ENCODE results near the gene CALHM6. TPM values are rescaled to one million over a fixed set of nuclear protein-coding genes. Genes with fewer than 3 reads are reported as not detected.

The CALHM6 gene
- total RNA-seq, 1 experiment from 2014 or later = 0.31 TPM

DNA sequence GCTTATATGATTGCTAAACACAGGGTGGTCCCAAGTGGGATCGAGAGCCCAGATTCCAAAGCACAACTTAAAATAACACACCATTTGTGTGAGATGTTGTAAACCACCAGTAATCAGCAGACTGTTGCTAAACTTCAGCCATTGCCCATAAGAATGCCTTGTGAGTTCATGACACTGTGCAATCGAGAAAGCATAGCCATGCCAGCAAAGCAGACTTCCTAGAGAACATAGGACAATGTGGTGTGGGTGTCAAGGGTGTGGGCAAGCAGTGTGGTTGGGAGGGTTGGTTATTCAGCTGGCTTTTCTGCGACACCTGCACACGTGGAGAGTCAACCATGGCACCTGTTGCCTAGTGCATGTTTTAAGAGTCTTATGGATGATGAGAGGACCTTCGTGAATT, 16.1 kb upstream of the CALHM6 start:
- DNase-seq (ENCODE audit: low read depth) = no peak

DNA sequence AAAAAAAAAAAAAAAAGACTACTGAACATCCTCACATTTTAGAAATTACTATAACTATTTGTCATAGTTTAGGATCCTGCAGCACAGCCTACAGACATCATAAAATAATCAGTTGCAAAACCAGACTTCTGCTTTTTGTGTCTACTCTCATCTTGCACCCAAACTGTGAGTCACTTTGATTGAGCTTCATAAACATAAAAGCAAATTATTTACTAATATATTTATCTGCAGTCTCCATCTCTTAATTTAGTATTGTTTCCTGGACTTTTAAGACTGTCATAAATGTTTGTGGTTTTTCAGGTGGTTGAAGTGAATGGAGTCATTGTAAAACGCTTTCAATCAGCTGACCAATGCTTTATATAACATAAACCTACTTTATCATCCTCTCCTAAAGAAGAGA, 14.8 kb upstream of the CALHM6 start:
- no peak for DNase-seq (ENCODE audit: low read depth)

DNA sequence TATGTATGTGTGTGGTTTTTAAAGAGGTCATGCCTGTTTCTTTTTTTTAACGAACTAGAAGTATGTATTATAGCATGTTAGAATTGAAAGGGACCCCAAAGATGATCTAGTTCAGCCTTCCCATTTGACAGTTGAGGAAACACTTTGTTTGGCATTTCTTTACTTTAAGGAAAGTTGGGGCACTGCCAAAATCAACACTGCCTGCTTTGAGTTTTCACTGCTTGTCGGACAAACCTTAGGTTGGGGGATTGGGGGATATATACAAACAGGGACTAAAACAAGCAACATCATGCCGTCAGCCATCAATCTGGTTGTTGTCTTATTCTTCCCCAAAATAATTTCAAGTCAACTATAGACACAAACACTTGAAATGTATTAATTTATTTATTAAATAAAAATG, 14.1 kb upstream of the CALHM6 start:
- DNase-seq (ENCODE audit: low read depth) = no peak

DNA sequence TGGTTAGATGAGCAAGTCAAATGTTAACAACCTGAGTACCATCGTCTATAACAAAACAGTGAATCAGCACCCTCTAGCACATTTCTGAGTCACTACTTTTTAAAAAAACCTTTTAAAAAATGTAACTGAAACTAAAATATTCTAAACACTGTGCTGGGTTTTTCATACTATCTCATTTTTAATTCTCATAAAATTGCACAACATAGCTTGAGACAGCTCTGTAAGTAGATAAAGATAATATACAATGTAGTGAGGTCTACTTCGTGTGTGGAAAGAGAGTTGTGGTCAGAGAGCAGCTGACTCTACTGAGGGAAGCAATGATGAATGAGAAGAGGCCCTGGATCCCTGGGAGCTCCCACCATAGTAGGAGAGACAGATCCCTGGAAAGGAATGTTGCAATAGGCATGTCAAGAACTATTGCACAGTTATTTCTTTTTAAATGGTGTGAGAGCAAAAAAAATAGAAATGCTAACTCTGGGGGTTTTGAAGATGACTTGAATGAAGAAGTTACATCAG, 13.6 kb upstream of the CALHM6 start:
- peak; percentile 65 for DNase-seq (ENCODE audit: low read depth)

DNA sequence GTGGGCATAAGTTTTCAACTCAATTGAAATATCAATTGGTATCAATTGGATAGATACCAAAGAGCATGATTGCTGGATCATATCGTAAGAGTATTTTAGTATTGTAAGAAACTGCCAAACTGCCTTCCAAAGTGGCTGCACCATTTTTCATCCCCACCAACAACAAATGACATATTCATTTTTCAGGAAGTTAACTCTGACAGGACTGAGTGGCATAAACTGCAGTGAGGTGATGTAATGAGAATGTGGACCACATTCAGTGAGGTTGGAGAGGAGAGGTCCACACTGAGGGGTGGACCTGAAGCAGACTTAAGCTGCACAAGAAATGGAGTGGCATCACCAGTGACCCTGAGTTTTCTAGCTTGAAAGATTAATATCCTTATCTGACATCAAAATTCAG, 11.6 kb upstream of the CALHM6 start:
- no peak for DNase-seq (ENCODE audit: low read depth)

DNA sequence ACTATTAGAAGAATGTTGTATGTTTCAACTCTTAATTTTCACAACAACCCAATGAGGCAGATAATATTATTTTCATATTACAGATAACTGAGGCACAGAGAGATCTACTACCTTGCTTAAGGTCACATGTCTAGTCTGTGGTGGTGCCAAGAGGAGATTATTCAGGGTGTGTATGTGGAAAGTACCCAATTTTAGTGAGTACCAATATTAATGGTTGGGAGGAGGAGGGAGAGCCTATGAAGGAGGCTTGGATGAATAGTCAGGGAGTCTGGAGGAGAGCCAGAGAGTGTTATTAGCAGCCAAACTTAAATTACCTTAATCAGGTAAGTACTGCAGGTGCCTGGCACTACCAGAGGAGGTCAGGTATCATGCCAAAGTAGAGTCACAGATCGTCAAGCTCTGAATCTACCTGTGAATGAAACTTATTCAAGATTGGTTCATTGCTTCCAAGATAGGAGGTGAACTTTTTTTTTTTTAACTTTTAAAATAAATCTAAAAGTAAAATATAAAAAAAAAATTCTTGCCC, 10.9 kb upstream of the CALHM6 start:
- no peak for DNase-seq (ENCODE audit: low read depth)

DNA sequence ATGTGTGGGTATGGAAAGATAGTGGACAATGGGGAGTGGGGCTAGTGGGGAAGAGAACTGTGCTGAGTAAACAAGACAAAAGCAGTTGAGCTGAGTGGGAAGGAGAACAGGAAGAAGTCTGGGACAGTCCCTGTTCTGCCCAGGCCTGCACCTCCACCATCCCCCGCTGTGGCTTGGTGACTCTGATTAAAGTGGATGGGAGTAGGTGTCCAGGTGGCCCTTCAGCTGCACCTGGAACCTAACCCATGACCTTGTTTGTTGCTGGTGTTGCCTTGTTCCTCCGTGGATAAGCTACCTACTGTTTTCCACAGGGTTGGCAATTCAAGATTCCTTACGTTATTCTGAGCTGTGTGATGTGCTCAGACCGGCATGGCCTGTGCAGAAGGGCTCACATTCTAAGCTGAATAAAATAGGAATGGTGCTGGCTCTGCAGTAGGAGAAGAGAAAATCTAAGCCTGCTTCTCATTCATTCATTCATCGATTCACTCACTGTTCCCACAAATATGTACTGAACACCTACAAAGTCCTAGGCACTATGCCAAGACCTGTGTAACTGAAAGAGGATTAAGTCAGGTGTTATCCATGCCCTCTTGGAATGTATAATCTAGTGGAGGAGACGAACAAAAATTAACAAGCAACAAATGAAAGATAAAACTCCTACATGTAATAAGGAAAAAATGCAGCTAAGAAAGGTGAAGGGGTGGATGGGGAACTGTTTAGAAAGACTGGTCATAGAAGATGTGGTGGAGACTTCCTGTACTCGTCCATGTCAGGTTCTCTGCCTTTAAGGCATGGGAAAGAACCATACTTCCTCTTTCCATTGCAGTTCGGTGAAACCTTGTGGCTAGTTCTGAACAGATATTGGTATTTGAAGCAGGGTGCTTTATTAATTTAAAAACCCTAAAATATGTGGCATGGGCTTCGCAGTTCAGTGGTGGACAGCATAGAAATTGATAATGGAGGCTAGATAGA, 10.1 kb upstream of the CALHM6 start:
- DNase-seq (ENCODE audit: low read depth) = peak; percentile 11

DNA sequence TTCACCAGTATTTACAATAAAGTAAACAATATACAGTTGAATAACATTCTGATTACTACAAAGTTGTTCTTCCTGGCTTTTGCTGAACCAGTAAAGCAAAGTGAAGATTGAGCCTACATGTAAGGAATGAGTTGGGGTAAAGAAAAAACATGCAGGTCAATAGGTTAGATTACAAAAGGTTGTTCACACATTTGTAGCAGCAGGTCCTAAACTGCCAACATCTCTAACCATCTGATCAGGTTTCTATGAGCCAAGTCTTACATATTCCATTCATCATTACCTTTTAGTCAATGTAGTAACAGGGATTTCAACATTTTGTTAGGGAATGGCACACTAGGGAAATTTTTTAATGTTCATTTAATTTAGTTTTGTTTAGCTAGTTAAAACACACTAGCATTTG, 9.3 kb upstream of the CALHM6 start:
- DNase-seq (ENCODE audit: low read depth) = no peak

DNA sequence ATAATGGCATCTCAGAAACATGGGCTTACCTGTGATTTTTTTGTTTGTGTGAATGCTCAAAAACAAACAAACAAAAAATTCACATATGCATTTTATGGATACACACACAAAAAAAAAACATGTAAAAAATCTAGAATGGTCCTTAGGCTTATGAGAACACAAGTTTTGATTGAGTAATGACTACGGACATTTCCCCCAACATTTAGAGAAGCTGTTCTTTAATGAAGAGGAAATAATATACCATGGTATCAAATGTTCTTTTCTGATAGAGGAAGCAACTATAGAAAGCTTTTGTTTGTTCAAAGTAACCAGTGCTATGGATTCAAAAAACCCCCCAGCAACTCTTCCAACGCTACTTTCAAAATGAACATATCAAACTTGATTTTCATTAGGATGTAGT, 8.6 kb upstream of the CALHM6 start:
- DNase-seq (ENCODE audit: low read depth) = no peak

DNA sequence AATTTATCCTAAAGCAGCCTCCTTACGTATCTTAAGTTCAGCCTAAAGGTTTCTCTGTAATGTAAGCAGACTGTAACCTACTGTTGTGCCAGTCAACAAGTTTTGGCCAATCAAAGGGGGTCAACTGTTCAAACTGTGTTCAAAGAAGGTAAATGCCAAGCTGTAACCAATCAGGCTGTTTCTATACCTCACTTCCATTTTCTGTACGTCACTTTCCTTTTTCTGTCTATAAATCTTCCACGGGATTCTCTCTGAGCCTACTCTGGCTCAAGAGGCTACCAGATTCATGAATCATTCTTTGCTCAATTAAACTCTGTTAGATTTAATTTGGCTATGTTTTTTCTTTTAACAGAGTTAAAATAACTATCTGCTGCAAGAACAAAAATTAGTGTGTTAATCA, 5.1 kb upstream of the CALHM6 start:
- no peak for DNase-seq (ENCODE audit: low read depth)

DNA sequence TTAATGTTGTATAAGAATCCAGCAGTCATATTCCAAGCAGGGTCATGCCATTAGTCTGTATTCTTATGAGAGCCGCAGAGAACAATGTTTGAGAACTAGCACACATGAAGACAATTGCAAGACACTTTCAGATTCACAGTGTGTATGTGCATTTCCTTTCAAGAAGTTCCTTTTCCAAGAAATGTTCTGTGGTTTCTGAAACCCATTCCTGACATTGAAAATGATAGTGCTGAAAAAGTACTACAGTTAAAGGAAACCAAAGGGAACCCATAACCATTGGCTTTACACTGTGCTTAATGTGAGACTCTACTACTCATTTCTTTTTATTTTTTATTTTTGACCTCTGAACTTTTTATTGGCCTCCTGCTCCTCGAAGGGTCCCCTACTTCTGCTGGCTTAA, 4.2 kb upstream of the CALHM6 start:
- DNase-seq (ENCODE audit: low read depth) = no peak

DNA sequence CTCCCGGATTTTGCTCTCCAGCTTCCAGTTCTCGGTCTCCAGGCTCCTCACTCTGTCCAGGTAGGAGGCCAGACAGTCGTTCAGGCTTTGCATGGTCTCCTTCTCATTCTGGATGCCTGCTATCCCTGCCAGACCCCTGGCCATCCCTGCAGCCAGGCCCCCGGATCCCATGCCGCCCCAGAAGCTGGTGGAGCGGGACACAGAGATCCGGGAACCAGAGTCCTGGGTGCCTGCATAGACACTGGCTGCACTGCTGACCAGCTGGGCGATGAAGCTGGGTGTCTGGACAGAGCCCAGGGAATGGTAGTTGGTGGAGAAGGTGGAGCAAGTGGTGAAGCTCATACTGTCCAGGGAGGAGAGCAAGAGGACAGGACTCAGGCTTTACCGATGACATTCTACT, 2.9 kb upstream of the CALHM6 start:
- no peak for DNase-seq (ENCODE audit: low read depth)

DNA sequence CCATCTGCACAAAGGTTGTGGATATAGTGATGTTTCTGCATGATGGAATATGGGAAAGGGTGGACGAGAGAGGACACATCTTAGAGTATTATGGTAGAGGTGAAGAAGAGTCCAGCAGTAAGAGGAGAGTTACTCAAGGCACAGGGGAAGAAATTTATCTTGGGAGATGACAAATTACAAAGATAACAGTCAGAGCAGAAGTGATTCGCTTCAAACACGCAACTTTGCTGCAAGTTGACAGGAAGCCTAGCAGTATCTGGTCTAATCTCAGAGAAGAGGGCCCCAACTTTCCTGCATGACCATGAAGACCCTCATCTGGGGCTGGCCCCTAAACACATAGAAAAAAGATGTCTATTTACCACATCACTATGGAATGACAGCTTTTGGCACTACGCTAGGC, 1.2 kb upstream of the CALHM6 start:
- no peak for DNase-seq (ENCODE audit: low read depth)

DNA sequence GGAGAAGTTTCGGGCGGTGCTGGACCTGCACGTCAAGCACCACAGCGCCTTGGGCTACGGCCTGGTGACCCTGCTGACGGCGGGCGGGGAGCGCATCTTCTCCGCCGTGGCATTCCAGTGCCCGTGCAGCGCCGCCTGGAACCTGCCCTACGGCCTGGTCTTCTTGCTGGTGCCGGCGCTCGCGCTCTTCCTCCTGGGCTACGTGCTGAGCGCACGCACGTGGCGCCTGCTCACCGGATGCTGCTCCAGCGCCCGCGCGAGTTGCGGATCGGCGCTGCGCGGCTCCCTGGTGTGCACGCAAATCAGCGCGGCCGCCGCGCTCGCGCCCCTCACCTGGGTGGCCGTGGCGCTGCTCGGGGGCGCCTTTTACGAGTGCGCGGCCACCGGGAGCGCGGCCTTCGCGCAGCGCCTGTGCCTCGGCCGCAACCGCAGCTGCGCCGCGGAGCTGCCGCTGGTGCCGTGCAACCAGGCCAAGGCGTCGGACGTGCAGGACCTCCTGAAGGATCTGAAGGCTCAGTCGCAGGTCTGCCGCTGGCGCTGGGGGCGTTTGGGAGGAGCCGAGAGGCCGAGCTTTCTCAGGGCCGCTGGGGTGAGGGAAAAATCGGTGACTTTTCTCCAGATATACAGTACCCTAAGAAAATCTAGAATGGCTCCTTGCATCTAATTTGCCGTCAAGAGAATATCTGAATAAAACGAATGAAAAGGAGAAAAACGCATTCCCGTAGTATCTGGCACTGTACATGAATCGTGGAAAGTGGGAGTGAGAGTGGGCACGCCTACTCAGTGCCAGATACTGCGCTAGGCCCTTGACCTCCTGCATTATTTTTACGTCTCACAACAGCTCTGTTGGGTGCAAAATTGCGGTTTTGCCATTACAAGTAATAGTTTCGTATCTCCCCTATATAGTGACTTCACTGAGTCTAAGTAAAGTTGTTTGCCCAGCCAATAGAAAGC, 1.0 kb downstream of the CALHM6 start:
- no peak for DNase-seq (ENCODE audit: low read depth)

DNA sequence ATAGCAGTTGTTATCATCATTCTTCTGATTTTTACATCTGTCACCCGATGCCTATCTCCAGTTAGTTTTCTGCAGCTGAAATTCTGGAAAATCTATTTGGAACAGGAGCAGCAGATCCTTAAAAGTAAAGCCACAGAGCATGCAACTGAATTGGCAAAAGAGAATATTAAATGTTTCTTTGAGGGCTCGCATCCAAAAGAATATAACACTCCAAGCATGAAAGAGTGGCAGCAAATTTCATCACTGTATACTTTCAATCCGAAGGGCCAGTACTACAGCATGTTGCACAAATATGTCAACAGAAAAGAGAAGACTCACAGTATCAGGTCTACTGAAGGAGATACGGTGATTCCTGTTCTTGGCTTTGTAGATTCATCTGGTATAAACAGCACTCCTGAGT, 2.1 kb downstream of the CALHM6 start:
- no peak for DNase-seq (ENCODE audit: low read depth)

DNA sequence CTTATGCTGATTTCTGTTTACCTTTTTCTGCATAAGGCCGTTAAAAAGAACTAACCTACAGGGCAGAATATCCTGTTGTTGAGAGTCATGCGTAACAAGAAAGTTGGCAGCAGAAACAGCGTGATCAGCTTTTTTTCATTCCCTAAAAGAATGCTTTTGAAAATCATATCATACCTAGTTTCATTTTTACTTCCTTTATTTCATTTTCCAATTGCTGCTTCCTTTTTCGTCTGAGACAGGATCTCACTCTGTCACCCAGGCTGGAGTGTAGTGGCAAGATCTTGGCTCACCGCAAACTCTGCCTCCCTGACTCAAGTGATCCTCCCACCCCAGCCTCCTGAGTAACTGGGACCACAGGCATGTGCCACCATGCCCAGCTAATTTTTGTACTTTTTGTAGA, 4.1 kb downstream of the CALHM6 start:
- no peak for DNase-seq (ENCODE audit: low read depth)

DNA sequence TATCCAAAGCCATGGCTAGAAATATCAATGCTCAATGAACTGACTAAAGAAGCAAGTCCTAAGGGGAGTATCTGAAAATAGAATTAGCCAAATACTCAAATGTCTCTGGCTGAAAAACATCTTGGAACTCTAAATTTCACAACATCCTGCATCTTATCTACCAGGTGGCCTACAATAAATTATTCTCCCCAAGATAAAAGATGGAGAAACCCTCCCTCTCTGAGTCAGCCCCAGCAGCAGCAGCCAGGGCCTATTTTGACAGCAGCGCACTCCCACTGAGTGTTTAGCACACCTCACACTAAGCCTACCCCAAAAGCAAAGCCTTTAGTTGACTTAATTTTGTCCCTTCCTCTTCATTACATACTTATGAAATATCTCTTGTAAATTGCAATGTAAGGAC, 5.9 kb downstream of the CALHM6 start:
- DNase-seq (ENCODE audit: low read depth) = no peak

DNA sequence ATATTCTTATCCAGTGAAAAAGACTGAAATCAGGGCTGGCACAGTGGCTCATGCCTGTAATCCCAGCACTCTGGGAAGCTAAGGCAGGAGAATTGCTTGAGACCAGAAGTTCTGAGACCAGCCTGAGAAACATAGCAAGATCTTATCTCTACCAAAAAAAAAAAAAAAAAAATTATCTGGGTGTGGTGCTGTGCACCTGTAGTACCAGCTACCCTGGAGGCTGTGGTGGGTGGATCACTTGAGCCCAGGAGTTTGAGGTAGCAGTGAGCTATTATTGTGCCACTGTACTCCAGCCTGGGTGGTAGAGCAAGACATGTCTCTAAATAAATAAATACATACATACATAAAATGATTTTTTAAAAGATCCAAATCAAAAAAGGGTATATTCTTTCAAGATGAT, 6.3 kb downstream of the CALHM6 start:
- DNase-seq (ENCODE audit: low read depth) = no peak

DNA sequence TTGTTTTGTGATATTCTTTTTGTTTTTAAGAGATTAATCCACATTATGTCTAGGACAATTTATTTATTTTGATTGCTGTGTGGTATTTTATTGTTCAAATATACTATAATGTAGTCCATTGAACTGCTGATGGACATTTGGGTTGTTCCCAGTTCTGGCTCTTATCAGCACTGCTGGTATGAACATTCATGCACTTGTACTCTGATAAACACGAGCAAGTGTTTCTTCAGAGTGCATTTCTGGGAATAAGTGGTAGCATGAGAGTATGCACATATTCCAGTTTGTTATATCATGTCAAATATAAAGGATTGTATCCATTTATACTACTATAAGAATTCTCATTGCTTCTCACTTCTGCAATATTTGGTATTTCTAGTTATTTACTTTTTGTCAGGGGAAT, 7.1 kb downstream of the CALHM6 start:
- no peak for DNase-seq (ENCODE audit: low read depth)

DNA sequence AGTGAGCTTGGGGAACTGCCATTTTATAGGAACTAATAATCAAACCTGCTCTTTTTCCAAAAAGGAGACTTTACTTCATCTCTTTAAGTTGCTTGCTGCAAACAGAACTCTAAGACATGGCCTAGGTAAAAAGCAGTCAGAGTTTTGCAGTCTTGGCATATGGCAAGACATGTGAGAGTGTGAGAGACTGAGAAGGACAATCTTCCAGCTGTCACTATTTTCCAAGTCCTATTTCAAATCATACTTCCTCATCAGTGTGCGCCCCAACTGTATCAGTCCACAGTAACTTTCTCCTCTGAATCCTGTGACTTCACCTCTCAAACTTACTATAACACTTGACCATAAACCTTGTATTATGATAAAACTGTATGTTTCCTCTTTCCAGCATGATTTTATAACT, 10.4 kb downstream of the CALHM6 start:
- no peak for DNase-seq (ENCODE audit: low read depth)

DNA sequence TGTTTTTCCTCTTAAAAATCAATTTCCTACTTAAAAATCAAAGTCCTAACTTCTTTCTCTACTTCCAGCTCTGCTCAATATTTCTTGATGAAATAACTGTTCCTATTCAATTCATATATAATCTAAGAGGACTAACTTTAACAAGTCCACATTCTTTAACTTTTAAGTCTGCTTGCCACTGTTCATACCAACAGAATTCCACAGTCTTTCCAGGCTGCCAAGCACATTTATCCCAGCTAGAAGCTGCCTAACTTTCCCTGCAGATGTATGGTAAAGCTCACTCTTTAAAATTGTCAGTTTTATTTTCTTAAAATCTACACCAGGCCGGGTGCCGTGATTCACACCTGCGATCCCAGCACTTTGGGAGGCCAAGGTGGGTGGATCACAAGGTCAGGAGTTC, 11.5 kb downstream of the CALHM6 start:
- no peak for DNase-seq (ENCODE audit: low read depth)

DNA sequence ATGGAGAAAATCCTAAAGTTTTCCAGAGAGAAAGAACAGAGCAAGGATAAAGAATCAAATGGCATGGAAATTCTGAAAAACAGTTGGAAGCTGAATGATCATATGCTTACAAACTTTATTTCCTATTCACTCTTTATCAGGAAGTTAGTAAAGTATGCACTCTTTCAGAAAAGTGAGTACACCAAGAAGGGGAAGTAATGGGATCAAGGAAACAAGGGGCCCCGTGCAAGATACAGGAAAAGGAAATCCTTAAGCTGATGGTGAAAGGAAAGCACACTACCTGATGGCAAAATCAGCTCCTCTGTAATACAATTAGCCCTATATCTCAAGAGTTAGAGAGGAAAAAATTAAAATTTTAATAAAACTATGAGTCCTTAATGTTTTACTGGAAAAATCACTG, 14.0 kb downstream of the CALHM6 start:
- DNase-seq (ENCODE audit: low read depth) = no peak

Data from HT1080 (cell line).